Measurements from ENCODE around the gene RPS6KB2. TPM values are rescaled to one million over a fixed set of nuclear protein-coding genes. Genes with fewer than 3 reads are reported as not detected.

Gene RPS6KB2
- total and polyA plus RNA-seq, 2 experiments from 2014 or later, result 29.5 to 41.3 TPM

DNA sequence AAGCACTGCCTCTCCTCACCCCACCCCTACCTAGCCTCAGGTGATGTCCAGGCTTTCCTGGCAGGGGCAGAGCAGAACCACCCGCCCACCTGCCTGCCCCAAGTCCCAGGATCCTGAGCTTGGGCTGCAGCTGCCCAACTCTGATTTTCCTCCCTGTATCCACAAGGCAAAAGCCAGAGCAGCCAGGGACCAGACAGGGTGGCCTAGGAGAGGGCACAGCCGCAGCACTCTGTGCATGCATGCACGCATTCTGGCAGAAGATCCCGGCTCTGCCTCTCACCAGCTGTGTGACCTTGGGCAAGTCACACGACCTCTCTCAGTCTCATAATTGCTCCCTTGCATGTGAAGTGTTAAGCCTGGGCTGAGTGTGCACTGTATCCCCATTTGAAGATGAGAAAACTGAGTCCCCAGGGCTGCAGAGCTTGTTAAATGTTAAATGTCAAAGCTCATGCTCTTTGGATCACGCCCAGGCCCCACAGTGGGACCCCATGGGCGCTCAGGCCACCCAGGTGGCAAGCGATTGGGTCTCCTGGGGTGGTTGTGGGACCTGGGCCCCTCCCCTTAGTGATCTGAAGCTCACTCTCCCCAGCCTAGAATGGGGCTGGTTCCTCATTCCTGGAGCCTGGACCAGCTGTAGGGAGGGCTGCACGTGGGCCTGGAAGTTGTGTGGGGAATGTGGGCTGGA, 15.7 kb upstream of the RPS6KB2 start (continued):
- TF ChIP-seq, protein P1, sequence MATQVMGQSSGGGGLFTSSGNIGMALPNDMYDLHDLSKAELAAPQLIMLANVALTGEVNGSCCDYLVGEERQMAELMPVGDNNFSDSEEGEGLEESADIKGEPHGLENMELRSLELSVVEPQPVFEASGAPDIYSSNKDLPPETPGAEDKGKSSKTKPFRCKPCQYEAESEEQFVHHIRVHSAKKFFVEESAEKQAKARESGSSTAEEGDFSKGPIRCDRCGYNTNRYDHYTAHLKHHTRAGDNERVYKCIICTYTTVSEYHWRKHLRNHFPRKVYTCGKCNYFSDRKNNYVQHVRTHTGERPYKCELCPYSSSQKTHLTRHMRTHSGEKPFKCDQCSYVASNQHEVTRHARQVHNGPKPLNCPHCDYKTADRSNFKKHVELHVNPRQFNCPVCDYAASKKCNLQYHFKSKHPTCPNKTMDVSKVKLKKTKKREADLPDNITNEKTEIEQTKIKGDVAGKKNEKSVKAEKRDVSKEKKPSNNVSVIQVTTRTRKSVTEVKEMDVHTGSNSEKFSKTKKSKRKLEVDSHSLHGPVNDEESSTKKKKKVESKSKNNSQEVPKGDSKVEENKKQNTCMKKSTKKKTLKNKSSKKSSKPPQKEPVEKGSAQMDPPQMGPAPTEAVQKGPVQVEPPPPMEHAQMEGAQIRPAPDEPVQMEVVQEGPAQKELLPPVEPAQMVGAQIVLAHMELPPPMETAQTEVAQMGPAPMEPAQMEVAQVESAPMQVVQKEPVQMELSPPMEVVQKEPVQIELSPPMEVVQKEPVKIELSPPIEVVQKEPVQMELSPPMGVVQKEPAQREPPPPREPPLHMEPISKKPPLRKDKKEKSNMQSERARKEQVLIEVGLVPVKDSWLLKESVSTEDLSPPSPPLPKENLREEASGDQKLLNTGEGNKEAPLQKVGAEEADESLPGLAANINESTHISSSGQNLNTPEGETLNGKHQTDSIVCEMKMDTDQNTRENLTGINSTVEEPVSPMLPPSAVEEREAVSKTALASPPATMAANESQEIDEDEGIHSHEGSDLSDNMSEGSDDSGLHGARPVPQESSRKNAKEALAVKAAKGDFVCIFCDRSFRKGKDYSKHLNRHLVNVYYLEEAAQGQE (IDR thresholded peaks at IDR 0.05; ENCODE audit: unreplicated experiment), result no peak
- TF ChIP-seq, protein P2, sequence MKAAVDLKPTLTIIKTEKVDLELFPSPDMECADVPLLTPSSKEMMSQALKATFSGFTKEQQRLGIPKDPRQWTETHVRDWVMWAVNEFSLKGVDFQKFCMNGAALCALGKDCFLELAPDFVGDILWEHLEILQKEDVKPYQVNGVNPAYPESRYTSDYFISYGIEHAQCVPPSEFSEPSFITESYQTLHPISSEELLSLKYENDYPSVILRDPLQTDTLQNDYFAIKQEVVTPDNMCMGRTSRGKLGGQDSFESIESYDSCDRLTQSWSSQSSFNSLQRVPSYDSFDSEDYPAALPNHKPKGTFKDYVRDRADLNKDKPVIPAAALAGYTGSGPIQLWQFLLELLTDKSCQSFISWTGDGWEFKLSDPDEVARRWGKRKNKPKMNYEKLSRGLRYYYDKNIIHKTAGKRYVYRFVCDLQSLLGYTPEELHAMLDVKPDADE (IDR thresholded peaks at IDR 0.05), result no peak
- TF ChIP-seq EZH2 (IDR thresholded peaks at IDR 0.05; ENCODE audit: low read depth, unreplicated experiment) (no peak), EZH2phosphoT487 (IDR thresholded peaks at IDR 0.05; ENCODE audit: unreplicated experiment) (no peak)

GRCh38 chr11:67413266-67413849, 14.9 kb upstream of the RPS6KB2 start:
- Histone ChIP-seq H2AFZ (no peak overlapping the region), H3K36me3 (ENCODE audit: insufficient read depth) (no peaks in the 10 kb centered on the region), H3K27ac (ENCODE audit: low read depth) (no peak overlapping the region), H3K4me1 (ENCODE audit: insufficient read depth) (peaks cover 15% of the 10 kb centered on the region; the same call in 1 of the 2 replicates), H3K9me2 (ENCODE audit: insufficient read depth) (no peaks in the 10 kb centered on the region), H3K27me3 (ENCODE audit: insufficient read depth) (peaks cover 11% of the 10 kb centered on the region; the same call in 1 of the 2 replicates), H3K4me3 (no peak overlapping the region), H3K4me2 (no peak overlapping the region), H3K79me2 (replicated peaks; ENCODE audit: insufficient read depth) (no peaks in the 10 kb centered on the region), H3F3A (replicated peaks; ENCODE audit: low read depth) (no peaks in the 10 kb centered on the region), H4K20me1 (replicated peaks; ENCODE audit: insufficient read depth) (no peaks in the 10 kb centered on the region)
- Mint-ChIP-seq H3K27me3 (ENCODE audit: insufficient read depth, low read depth, poor library complexity) (peaks cover 25% of the 10 kb centered on the region), H3K36me3 (ENCODE audit: low read depth) (no peaks in the 10 kb centered on the region), H3K27ac (no peak overlapping the region; the same call in 1 of the 2 replicates), H3K4me1 (peaks cover 26% of the 10 kb centered on the region), H3K9me3 (no peaks in the 10 kb centered on the region), H3K4me3 (no peak overlapping the region)
- ATAC-seq (no peak), DNase-seq (ENCODE audit: low spot score) (no peak)
- TF ChIP-seq ZNF114 (CRISPR knock-in tag; IDR thresholded peaks at IDR 0.05) (no peak), EZH2phosphoT487 (IDR thresholded peaks at IDR 0.05; ENCODE audit: unreplicated experiment) (no peak), EZH2 (IDR thresholded peaks at IDR 0.05; ENCODE audit: low read depth, unreplicated experiment) (no peak), ZNF462 (CRISPR knock-in tag; IDR thresholded peaks at IDR 0.05) (no peak), NANOG (IDR thresholded peaks at IDR 0.05; ENCODE audit: borderline replicate concordance) (no peak), ZNF331 (CRISPR knock-in tag; IDR thresholded peaks at IDR 0.05; ENCODE audit: low read depth) (no peak), JUNB (IDR thresholded peaks at IDR 0.05; ENCODE audit: unreplicated experiment) (no peak)
- TF ChIP-seq, protein P2 (IDR thresholded peaks at IDR 0.05), result no peak
